B cell (primary cell): ENCODE results near the gene TDRD5. TPM values are rescaled to one million over a fixed set of nuclear protein-coding genes. Genes with fewer than 3 reads are reported as not detected.

Experiments
- ATAC-seq: fragments of 200-7000 bp; cut with Tn5 transposase; one replicate; pipeline ENCODE4 v1.10.0; 2021; ENCODE audit warnings: low read depth, mild to moderate bottlenecking, moderate number of reproducible peaks, moderate library complexity
- CTCF ChIA-PET: fragments of 350-600 bp; sonication (Branson Sonifier 250); formaldehyde crosslinking; loops from one replicate; lab custom pipeline; 2021; ENCODE audit warnings: antibody characterized with exemption, inconsistent platforms; lab: Charles Lee
- POLR2A ChIA-PET: fragments of 350-600 bp; sonication (Branson Sonifier 250); formaldehyde crosslinking; loops from one replicate; lab custom pipeline; 2021; ENCODE audit warnings: antibody characterized with exemption; lab: Charles Lee
- DNase-seq: peaks from one replicate; pipeline ENCODE4 v3.0.0; 2013
- H2AFZ ChIP-seq: 2 replicates; pipeline ENCODE4 v1.6.1; 2012; ENCODE audit warnings: mild to moderate bottlenecking, low read depth, low read length; ENCODE audit not compliant: insufficient read depth, poor library complexity, severe bottlenecking
- H3K27ac ChIP-seq, 2 donors: 1 replicate in 1 of 2; 2 replicates in 1 of 2; pipeline ENCODE4 v1.5.1; 2012 to 2013; ENCODE audit warnings: low read length in 2 of 2, mild to moderate bottlenecking in 2 of 2, moderate library complexity in 1 of 2
- H3K27me3 ChIP-seq, 4 experiments: fragments of 200-600 bp in 1 of 4; sonication (generic) in 1 of 4; replicated peaks in 1 of 4; 1 replicate in 2 of 4; 2 replicates in 2 of 4; pipeline versions ENCODE4 v1.6.1 to v1.7.0; 2013 to 2016; ENCODE audit warnings: low read length in 3 of 4, mild to moderate bottlenecking in 2 of 4, mixed read lengths in 1 of 4, moderate library complexity in 1 of 4; ENCODE audit not compliant: insufficient read depth in 4 of 4, control insufficient read depth in 3 of 4; ENCODE audit errors: control extremely low read depth in 1 of 4
- H3K36me3 ChIP-seq, 2 experiments: replicated peaks in 1 of 2; 1 replicate in 1 of 2; 2 replicates in 1 of 2; pipeline versions ENCODE4 v1.6.1 to v1.7.1; 2013; ENCODE audit warnings: low read length in 1 of 2; ENCODE audit not compliant: insufficient read depth in 2 of 2, control insufficient read depth in 1 of 2; ENCODE audit errors: control extremely low read depth in 1 of 2, extremely low read depth in 1 of 2
- H3K4me1 ChIP-seq, 2 donors: fragments of 200-600 bp in 1 of 2; sonication (generic) in 1 of 2; 1 replicate in 1 of 2; 2 replicates in 1 of 2; pipeline versions ENCODE4 v1.5.1 to v1.6.1; 2013 to 2017; ENCODE audit warnings: low read length in 2 of 2; ENCODE audit not compliant: control insufficient read depth in 2 of 2, insufficient read depth in 2 of 2
- H3K4me2 ChIP-seq: replicated peaks from 2 replicates; pipeline ENCODE3; 2012; ENCODE audit warnings: mild to moderate bottlenecking, low read depth, low read length; ENCODE audit not compliant: poor library complexity, severe bottlenecking
- H3K4me3 ChIP-seq, 5 experiments: fragments of 200-600 bp in 1 of 5; sonication (generic) in 1 of 5; 1 replicate in 3 of 5; 2 replicates in 2 of 5; pipeline versions ENCODE4 v1.5.1 to v1.7.0; 2011 to 2016; ENCODE audit warnings: low read length in 4 of 5, mild to moderate bottlenecking in 4 of 5, low read depth in 2 of 5, control low read depth in 1 of 5, moderate library complexity in 1 of 5; ENCODE audit not compliant: insufficient read depth in 1 of 5; ENCODE audit errors: control extremely low read depth in 1 of 5, extremely low read depth in 1 of 5
- H3K79me2 ChIP-seq: fragments of 200-600 bp; sonication (generic); one replicate; pipeline ENCODE4 v1.6.0; 2016; ENCODE audit warnings: low read length; ENCODE audit not compliant: control insufficient read depth, insufficient read depth
- H3K9ac ChIP-seq: fragments of 200-600 bp; sonication (generic); 2 replicates; pipeline ENCODE4 v1.6.1; 2017; ENCODE audit warnings: mild to moderate bottlenecking, low read length, moderate library complexity
- H3K9me3 ChIP-seq, 3 donors: one replicate each; pipeline versions ENCODE4 v1.6.1 to v1.7.1; 2013; ENCODE audit warnings: low read length in 2 of 3; ENCODE audit not compliant: control insufficient read depth in 2 of 3, insufficient read depth in 1 of 3; ENCODE audit errors: control extremely low read depth in 1 of 3
- H4K20me1 ChIP-seq: 2 replicates; pipeline ENCODE4 v1.6.0; 2012; ENCODE audit warnings: mild to moderate bottlenecking, low read length; ENCODE audit not compliant: insufficient read depth, control insufficient read depth, poor library complexity, severe bottlenecking
- H3K27ac Mint-ChIP-seq: one replicate; pipeline ENCODE4 v1.8.0; 2021; ENCODE audit warnings: mixed read lengths
- H3K27me3 Mint-ChIP-seq: one replicate; pipeline ENCODE4 v1.8.0; 2021; ENCODE audit warnings: mixed read lengths
- H3K4me1 Mint-ChIP-seq: one replicate; pipeline ENCODE4 v1.8.0; 2021; ENCODE audit warnings: mixed read lengths
- H3K4me3 Mint-ChIP-seq: one replicate; pipeline ENCODE4 v1.8.0; 2021; ENCODE audit warnings: mixed read lengths
- H3K9me3 Mint-ChIP-seq: one replicate; pipeline ENCODE4 v1.8.0; 2022; ENCODE audit warnings: mixed read lengths; ENCODE audit not compliant: insufficient read depth
- EZH2 ChIP-seq: IDR thresholded peaks from 2 replicates; pipeline ENCODE4 v1.6.1; 2012; ENCODE audit warnings: borderline replicate concordance, low read depth, mild to moderate bottlenecking, moderate library complexity, low read length; ENCODE audit not compliant: insufficient read depth, poor library complexity, severe bottlenecking
- WGBS: methylation state at CpG from one replicate; pipeline ENCODE4 v1.1.5; 2013; ENCODE audit warnings: missing lambda C conversion rate; ENCODE audit not compliant: insufficient coverage; 5-methylcytosine and 5-hydroxymethylcytosine counted together
- intact Hi-C: fragments of 100-400 bp; cut with micrococcal nuclease; formaldehyde crosslinking; loops from one replicate; pipeline ENCODE4 v1.10.0; 2022
- polyA plus RNA-seq: library from polyadenylated mRNA; depleted of rRNA; stranded (reverse); fragments of >200 nt; gene quantifications from 2 replicates; pipeline ENCODE4 v1.2.3, GENCODE V29; 2012
- total RNA-seq, 2 donors: library from RNA; stranded (reverse); fragments of 120-200 nt in 1 of 2; gene quantifications; 1 replicate in 1 of 2; 2 replicates in 1 of 2; pipeline versions ENCODE4 v1.2.3 to v1.2.4, GENCODE V29; 2013 to 2022
- TF ChIP-seq, protein P1 (sequence below): fragments of 200-600 bp; IDR thresholded peaks from one replicate; pipeline ENCODE4 v1.8.0; 2022; ENCODE audit warnings: antibody characterized with exemption, mild to moderate bottlenecking

TDRD5 gene
- total and polyA plus RNA-seq, 2 donors (not counting 1 experiment from before 2014, with no cell fraction given): not detected

DNA sequence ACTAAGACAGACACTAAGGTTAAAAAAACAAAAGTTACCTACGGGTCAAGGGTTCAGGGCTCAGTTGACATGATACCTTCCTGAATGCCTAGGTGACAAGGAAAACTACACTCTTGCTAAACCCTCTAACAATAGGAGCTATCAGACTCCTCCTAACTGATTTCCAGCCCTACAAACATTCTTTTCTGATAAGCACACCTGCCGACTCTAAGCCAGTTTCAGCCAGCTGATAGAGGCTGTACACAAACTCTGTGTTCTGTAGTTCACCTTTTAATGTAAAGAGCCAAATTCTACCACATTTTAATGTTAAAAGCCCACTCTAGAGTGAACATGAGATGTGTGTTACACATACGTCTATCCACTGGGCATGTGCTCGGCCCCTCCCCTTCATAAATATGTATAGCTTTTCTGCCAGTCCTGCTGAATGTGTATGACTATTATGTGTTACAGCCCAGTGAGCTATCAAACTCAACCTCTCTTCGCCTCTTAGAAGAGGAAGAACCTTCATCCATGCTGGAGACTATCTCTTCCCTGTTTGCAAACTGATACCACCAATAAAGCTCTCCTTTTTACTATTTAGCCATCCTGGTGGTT is 111.4 kb downstream of the TDRD5 start:
- POLR2A ChIA-PET: no interaction called here
- no peak for ATAC-seq

DNA sequence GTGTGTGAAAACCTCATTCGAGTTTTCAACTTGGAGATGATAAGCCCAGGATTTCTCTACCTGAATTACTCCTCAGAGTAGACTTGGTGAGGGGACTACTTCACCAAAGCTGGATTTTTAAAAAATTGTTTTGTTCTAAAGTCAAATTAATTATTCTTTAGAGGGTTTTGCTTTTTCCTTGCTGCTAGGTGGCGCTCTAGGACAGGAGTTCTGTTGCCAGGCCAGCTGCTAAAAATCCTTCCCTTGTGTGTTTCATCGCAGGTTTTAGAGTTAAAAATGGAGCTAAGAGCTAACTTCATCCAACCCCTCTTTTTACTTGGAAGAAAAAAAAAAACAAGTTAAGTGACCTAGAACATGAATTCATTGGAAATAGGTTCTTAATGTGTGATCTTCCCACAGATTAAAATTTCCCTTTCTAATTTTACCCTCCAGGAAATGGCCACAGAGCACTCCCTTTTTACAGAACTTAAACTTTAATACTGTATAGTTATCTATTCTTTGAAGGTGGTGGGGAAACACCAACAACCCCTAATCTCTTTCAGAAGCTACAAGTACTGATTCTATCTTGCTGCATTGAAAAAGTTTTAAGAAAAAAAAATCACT is 114.8 kb downstream of the TDRD5 start:
- Histone ChIP-seq H3K36me3 (no peaks in the 10 kb centered on the region), H3K4me1 (no peaks in the 10 kb centered on the region), H3K27me3 (peaks cover 0 to 3% (median 0%) of the 10 kb centered on the region in 4 experiments), H3K9ac (no peak overlapping the region), H4K20me1 (no peaks in the 10 kb centered on the region), H3K27ac (no peak overlapping the region), H3K9me3 (no peaks in the 10 kb centered on the region), H3K4me2 (no peak overlapping the region), H3K79me2 (no peaks in the 10 kb centered on the region), H3K4me3 (no peak overlapping the region), H2AFZ (no peak overlapping the region)
- no peaks in the 10 kb centered on the region for H3K9me3 Mint-ChIP-seq
- ATAC-seq: no peak
- TF ChIP-seq EZH2: no peak
- TF ChIP-seq, protein P1, sequence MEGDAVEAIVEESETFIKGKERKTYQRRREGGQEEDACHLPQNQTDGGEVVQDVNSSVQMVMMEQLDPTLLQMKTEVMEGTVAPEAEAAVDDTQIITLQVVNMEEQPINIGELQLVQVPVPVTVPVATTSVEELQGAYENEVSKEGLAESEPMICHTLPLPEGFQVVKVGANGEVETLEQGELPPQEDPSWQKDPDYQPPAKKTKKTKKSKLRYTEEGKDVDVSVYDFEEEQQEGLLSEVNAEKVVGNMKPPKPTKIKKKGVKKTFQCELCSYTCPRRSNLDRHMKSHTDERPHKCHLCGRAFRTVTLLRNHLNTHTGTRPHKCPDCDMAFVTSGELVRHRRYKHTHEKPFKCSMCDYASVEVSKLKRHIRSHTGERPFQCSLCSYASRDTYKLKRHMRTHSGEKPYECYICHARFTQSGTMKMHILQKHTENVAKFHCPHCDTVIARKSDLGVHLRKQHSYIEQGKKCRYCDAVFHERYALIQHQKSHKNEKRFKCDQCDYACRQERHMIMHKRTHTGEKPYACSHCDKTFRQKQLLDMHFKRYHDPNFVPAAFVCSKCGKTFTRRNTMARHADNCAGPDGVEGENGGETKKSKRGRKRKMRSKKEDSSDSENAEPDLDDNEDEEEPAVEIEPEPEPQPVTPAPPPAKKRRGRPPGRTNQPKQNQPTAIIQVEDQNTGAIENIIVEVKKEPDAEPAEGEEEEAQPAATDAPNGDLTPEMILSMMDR: peak; percentile 76
- no CpG with 5 or more reads among the region's 3 CpGs for WGBS
- no peak overlapping the region for H3K27ac Mint-ChIP-seq
- peak; percentile 44 for DNase-seq
- peaks cover 3% of the 10 kb centered on the region for H3K4me1 Mint-ChIP-seq
- intact Hi-C loops: loop anchor here (2.0 kb wide), 1 partner anchor 776 kb away; no protein-coding TSS in a partner anchor
- H3K4me3 Mint-ChIP-seq: no peak overlapping the region
- POLR2A ChIA-PET: no interaction called here
- CTCF ChIA-PET: interaction anchor here (0.7 to 6.6 kb wide), 12 partner anchors 9 to 473 kb away, joined by 3 to 89 read pairs (median 4); no protein-coding TSS in a partner anchor
- H3K27me3 Mint-ChIP-seq: peaks cover 25% of the 10 kb centered on the region

More for the DNA sequence above, 111.4 kb downstream of the TDRD5 start:
- Mint-ChIP-seq H3K4me1 (no peaks in the 10 kb centered on the region), H3K27ac (no peak overlapping the region), H3K4me3 (no peak overlapping the region), H3K27me3 (peaks cover 10% of the 10 kb centered on the region), H3K9me3 (no peaks in the 10 kb centered on the region)
- Histone ChIP-seq H3K79me2 (no peaks in the 10 kb centered on the region), H3K36me3 (no peaks in the 10 kb centered on the region), H3K27ac (no peak overlapping the region), H3K4me1 (no peaks in the 10 kb centered on the region), H3K4me2 (no peak overlapping the region), H3K27me3 (peaks cover 0 to 3% (median 0%) of the 10 kb centered on the region in 4 experiments), H4K20me1 (no peaks in the 10 kb centered on the region), H3K9me3 (no peaks in the 10 kb centered on the region), H3K9ac (no peak overlapping the region), H2AFZ (no peak overlapping the region), H3K4me3 (no peak overlapping the region)
- TF ChIP-seq EZH2: no peak
- TF ChIP-seq, protein P1: no peak
- intact Hi-C loops: no loop called here
- 81% methylated on average over 2 of the region's 5 CpGs for WGBS
- CTCF ChIA-PET: interaction anchor here (1.9 to 6.6 kb wide), 2 partner anchors 107 to 779 kb away, joined by 4 to 89 read pairs; no protein-coding TSS in a partner anchor
- DNase-seq: no peak
